Fibroblast of lung (primary cell): ENCODE data around the gene GALK2.

Experiments used
- CTCF ChIP-seq, 2 donors: IDR thresholded peaks in 1 of 2; conservative IDR thresholded peaks in 1 of 2; 1 replicate in 1 of 2; 2 replicates in 1 of 2; pipeline ENCODE4 v1.5.1; 2011 to 2012; ENCODE audit warnings: low read length in 2 of 2, control low read depth in 1 of 2, inconsistent platforms in 1 of 2, low read depth in 1 of 2, mild to moderate bottlenecking in 1 of 2
- EZH2 ChIP-seq: IDR thresholded peaks from 2 replicates; pipeline ENCODE4 v1.5.1; 2012; ENCODE audit warnings: low read length, control low read depth, mild to moderate bottlenecking; ENCODE audit errors: missing control alignments

- TF ChIP-seq EZH2 (no peak), CTCF (conservative IDR thresholded peaks at IDR 0.05 in 1 of 2, IDR thresholded peaks at IDR 0.05 in 1 of 2; ENCODE audit: low read depth in 1 of 2, low read length in 2 of 2) (no peak)
Measured at GRCh38 chr15:49225572-49226281, 55.7 kb downstream of the GALK2 start.
